Measurements from ENCODE around the gene KRT81. TPM values are rescaled to one million over a fixed set of nuclear protein-coding genes. Genes with fewer than 3 reads are reported as not detected.

Gene KRT81
- total RNA-seq: not detected in 2 replicates

DNA sequence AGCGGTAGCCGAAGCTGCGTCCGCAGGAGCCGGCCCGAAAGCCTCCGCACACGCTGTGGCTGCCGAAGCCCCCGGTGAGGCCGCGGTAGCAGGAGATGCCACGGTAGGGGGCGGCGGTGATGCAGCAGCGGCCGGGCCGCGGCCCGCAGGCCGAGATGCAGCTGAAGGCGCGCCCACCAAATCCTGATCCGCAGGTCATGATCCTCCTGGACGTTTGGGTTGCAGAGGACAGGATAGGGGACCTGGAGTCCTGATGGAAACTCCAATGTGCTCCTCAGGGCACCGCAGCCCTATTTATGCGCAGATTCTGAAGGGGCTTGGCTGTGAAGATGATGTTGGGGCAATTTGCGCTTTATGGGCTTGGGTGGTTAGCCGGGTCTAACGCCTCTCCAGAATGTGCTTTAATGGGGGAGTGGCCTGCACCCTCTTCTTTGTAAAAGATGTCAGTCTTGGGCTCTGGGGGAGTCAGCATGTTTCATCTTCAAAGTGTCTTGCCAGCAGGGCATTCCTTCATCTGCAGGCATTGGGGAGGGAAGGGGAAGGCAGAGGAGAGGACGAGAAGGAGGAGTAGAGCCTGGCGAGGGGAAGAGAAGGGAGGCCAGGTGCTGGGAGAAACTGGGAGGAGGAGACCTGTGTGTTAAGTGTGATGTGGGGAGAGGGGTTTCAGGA lies at the start of gene KRT81:
Gene KRT81 (minus strand): TSS at position 268 of the 669 bp plus-strand sequence. CDS start 69 bp downstream, at position 199.
- intact Hi-C loops (cut with micrococcal nuclease): no loop called here
- Mint-ChIP-seq H3K9me3 (no peaks in the 10 kb centered on the region), H3K4me3 (no peak within 1 kb of the TSS), H3K4me1 (ENCODE audit: low read depth) (peaks cover 9% of the 10 kb centered on the region), H3K27ac (no peak within 1 kb of the TSS), H3K27me3 (ENCODE audit: insufficient read depth) (peaks cover 29% of the 10 kb centered on the region), H3K36me3 (ENCODE audit: low read depth) (no peaks in the 10 kb centered on the region)
- no peak for DNase-seq (ENCODE audit: low spot score)

DNA sequence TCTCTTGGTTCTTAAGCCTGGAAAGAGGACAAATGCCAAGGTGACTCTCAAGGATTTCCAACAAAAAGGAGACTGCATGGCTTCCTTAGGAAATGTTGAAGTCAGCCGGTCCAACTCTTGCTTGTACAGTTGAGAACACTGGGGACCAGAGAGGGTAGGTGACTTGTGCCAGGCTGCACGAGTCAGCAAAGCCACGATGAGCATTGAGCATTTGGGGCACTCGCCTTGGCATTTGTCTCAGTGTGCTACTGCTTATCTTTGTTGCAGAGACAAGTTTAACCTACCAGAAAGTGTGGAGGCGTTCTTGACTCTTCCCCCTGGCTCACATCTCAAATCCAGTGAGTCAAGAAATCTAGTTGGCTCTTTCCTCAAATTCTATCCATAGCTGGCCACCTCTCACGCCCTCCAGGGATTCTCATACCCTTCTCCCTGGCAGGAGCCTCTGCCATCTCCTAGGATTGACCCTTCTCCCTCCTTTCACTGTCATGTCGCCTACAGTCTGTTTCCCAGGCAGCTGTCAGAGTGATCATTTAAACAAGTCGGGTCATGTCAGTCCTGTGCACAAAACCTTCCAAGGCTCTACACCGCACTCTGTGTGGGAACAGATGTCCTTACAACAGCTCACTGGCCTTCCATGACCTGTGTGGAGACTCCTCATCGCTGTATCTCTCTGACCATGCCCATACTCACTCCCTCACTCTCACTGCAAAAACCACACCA lies 47.1 kb upstream of the KRT81 start:
- Mint-ChIP-seq H3K27ac (no peak overlapping the region), H3K4me1 (ENCODE audit: low read depth) (no peaks in the 10 kb centered on the region), H3K36me3 (ENCODE audit: low read depth) (no peaks in the 10 kb centered on the region), H3K9me3 (no peaks in the 10 kb centered on the region), H3K4me3 (no peak overlapping the region), H3K27me3 (ENCODE audit: insufficient read depth) (peaks cover 5% of the 10 kb centered on the region)
- intact Hi-C loops (cut with micrococcal nuclease): no loop called here
- DNase-seq (ENCODE audit: low spot score): no peak

GRCh38 chr12:52337054-52337453 lies 45.7 kb upstream of the KRT81 start:
- DNase-seq (ENCODE audit: low spot score): no peak
- intact Hi-C loops (cut with micrococcal nuclease): no loop called here
- H3K36me3 Mint-ChIP-seq (ENCODE audit: low read depth): no peaks in the 10 kb centered on the region
- H3K27me3 Mint-ChIP-seq (ENCODE audit: insufficient read depth): peaks cover 5% of the 10 kb centered on the region
- H3K9me3 Mint-ChIP-seq: no peaks in the 10 kb centered on the region
- H3K27ac Mint-ChIP-seq: no peak overlapping the region
- H3K4me1 Mint-ChIP-seq (ENCODE audit: low read depth): no peaks in the 10 kb centered on the region
- no peak overlapping the region for H3K4me3 Mint-ChIP-seq

GRCh38 chr12:52336641-52337040 lies 45.3 kb upstream of the KRT81 start:
- DNase-seq (ENCODE audit: low spot score): no peak
- Mint-ChIP-seq H3K27ac (no peak overlapping the region), H3K4me3 (no peak overlapping the region), H3K9me3 (no peaks in the 10 kb centered on the region), H3K27me3 (ENCODE audit: insufficient read depth) (peaks cover 8% of the 10 kb centered on the region), H3K4me1 (ENCODE audit: low read depth) (no peaks in the 10 kb centered on the region), H3K36me3 (ENCODE audit: low read depth) (no peaks in the 10 kb centered on the region)
- intact Hi-C loops (cut with micrococcal nuclease): no loop called here

DNA sequence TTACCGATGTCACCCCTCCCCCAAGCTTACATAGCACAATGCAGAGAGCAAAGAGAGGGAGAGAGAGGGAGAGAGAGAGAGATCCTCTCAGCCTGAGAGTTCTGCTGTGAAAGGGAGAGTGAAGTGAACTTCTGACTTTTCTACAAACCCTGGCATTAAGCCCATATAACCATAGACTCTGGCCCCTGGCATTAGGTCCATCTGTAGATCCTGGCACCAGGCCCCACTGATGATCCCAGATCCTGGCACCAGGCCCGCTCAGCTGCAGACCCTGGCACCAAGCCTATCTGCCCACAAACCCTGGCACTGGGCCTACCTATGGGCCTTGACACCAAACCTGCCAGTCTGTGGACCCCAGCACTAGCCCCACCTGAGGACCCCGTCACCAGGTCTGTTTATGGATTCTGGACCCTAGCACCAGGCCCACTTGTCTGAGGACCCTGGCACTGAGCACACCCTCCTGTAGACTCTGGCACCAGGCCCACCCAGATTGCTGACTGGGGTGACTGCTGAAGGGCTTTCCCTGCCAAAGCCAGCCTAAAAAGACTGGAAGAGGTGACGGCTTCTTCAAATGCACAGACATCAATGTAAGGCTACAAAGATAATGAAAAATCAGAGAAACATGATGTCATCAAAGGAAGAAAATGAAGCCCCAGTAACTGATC lies 44.4 kb upstream of the KRT81 start:
- peaks cover 9% of the 10 kb centered on the region for H3K27me3 Mint-ChIP-seq (ENCODE audit: insufficient read depth)
- H3K27ac Mint-ChIP-seq: no peak overlapping the region
- no peaks in the 10 kb centered on the region for H3K4me1 Mint-ChIP-seq (ENCODE audit: low read depth)
- H3K4me3 Mint-ChIP-seq: no peak overlapping the region
- DNase-seq (ENCODE audit: low spot score): no peak
- H3K36me3 Mint-ChIP-seq (ENCODE audit: low read depth): no peaks in the 10 kb centered on the region
- intact Hi-C loops (cut with micrococcal nuclease): no loop called here
- no peaks in the 10 kb centered on the region for H3K9me3 Mint-ChIP-seq

- Mint-ChIP-seq H3K4me1 (ENCODE audit: low read depth) (no peaks in the 10 kb centered on the region), H3K27ac (no peak overlapping the region), H3K27me3 (ENCODE audit: insufficient read depth) (peaks cover 11% of the 10 kb centered on the region), H3K9me3 (no peaks in the 10 kb centered on the region), H3K36me3 (ENCODE audit: low read depth) (no peaks in the 10 kb centered on the region), H3K4me3 (no peak overlapping the region)
- intact Hi-C loops (cut with micrococcal nuclease): no loop called here
- no peak for DNase-seq (ENCODE audit: low spot score)
Observed at GRCh38 chr12:52334185-52334584, 42.9 kb upstream of the KRT81 start.

GRCh38 chr12:52333321-52333720 lies 42.0 kb upstream of the KRT81 start:
- Mint-ChIP-seq H3K9me3 (no peaks in the 10 kb centered on the region), H3K27me3 (ENCODE audit: insufficient read depth) (peaks cover 13% of the 10 kb centered on the region), H3K36me3 (ENCODE audit: low read depth) (no peaks in the 10 kb centered on the region), H3K27ac (no peak overlapping the region), H3K4me1 (ENCODE audit: low read depth) (no peaks in the 10 kb centered on the region), H3K4me3 (no peak overlapping the region)
- intact Hi-C loops (cut with micrococcal nuclease): no loop called here
- no peak for DNase-seq (ENCODE audit: low spot score)

DNA sequence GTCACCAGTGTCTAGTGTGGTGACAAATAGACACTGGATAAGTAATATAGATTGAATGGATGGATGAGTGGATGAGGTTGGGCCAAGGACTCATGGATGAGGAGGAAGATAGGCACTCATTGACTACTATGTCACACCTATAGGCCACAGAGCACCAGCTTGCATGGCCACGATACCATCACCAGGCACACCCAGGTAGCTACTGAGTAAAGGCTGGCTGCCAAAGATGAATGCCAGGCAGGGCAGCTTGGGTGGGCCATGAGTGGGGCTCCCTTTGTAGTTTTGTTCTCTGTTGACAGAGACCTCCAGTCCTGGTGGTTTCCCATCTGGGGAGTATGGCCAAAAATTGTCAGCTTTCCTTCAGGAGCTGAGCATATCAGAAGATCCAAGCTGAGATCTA lies 41.0 kb upstream of the KRT81 start:
- Mint-ChIP-seq H3K9me3 (no peaks in the 10 kb centered on the region), H3K36me3 (ENCODE audit: low read depth) (no peaks in the 10 kb centered on the region), H3K4me3 (no peak overlapping the region)

DNA sequence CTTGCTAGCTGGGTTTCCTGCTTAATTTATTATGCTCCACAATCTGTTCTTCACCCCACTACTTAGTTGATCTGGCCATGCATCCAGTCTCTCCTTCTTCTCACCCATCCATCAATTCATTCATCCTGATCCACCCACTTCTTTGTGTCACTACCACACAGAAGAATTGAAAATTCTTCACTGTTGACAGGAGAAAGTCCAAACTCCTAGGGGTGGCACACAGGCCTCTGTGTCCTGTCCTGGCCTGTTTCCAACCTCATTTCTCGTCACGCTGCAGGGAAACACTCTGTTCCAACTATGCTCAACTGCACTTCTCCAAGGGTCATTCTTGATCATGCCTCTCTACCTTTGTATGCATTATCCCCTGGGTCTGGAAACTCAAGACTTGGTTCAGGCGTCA lies 40.5 kb upstream of the KRT81 start:
- DNase-seq (ENCODE audit: low spot score): no peak
- H3K27ac Mint-ChIP-seq: no peak overlapping the region
- H3K27me3 Mint-ChIP-seq (ENCODE audit: insufficient read depth): peaks cover 13% of the 10 kb centered on the region
- intact Hi-C loops (cut with micrococcal nuclease): no loop called here
- no peaks in the 10 kb centered on the region for H3K36me3 Mint-ChIP-seq (ENCODE audit: low read depth)
- no peak overlapping the region for H3K4me3 Mint-ChIP-seq
- H3K9me3 Mint-ChIP-seq: no peaks in the 10 kb centered on the region
- H3K4me1 Mint-ChIP-seq (ENCODE audit: low read depth): peaks cover 12% of the 10 kb centered on the region

More for the DNA sequence above, 41.0 kb upstream of the KRT81 start:
- intact Hi-C loops (cut with micrococcal nuclease): no loop called here
- DNase-seq (ENCODE audit: low spot score): no peak
- H3K4me1 Mint-ChIP-seq (ENCODE audit: low read depth): peaks cover 6% of the 10 kb centered on the region
- H3K27me3 Mint-ChIP-seq (ENCODE audit: insufficient read depth): peaks cover 13% of the 10 kb centered on the region
- H3K27ac Mint-ChIP-seq: no peak overlapping the region

- Mint-ChIP-seq H3K36me3 (ENCODE audit: low read depth) (no peaks in the 10 kb centered on the region), H3K9me3 (no peaks in the 10 kb centered on the region), H3K4me3 (no peak overlapping the region), H3K27ac (no peak overlapping the region), H3K27me3 (ENCODE audit: insufficient read depth) (peaks cover 13% of the 10 kb centered on the region), H3K4me1 (ENCODE audit: low read depth) (peaks cover 14% of the 10 kb centered on the region)
- no peak for DNase-seq (ENCODE audit: low spot score)
- intact Hi-C loops (cut with micrococcal nuclease): no loop called here
Observed at GRCh38 chr12:52331039-52331438, 39.7 kb upstream of the KRT81 start.

DNA sequence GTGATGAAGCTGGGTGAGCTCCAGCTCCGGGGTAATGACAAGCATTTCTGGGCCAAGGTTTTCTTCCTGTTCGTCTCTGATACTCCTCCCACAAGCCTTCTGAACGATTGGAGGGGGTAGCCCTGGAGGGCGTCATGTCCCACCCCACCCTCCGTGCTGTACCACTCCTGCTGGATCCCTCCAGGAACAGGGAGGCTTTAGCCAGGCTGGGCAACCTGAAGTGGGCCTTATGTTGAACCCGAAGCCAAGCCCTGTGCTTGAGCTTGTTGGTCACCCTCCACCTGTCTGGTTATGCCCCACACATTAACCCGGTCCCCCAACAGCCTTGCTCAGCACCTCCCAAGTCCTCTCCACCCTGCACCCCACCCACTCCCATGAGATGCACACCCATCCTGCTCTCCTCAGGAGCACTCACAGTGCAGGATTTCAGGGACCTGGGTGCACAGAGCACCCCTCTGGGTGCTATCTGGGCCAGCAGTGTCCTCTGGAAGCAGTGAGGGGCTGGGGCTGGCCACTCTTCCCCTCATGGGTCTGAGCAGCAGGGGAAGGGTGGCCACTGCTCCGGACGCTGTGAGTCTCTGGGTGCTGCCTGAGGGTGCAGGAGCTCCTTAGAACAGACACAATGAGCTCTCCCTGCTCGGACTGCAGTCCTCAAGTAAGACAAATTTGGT lies 36.6 kb upstream of the KRT81 start:
- Mint-ChIP-seq H3K4me3 (no peak overlapping the region), H3K27ac (no peak overlapping the region), H3K27me3 (ENCODE audit: insufficient read depth) (peaks cover 23% of the 10 kb centered on the region), H3K9me3 (no peaks in the 10 kb centered on the region), H3K4me1 (ENCODE audit: low read depth) (peaks cover 14% of the 10 kb centered on the region), H3K36me3 (ENCODE audit: low read depth) (no peaks in the 10 kb centered on the region)
- intact Hi-C loops (cut with micrococcal nuclease): loop anchor here (1.0 to 5.0 kb wide), 4 partner anchors 51 to 176 kb away; no protein-coding TSS in a partner anchor
- DNase-seq (ENCODE audit: low spot score): no peak

GRCh38 chr12:52327052-52327829 lies 35.9 kb upstream of the KRT81 start:
- H3K9me3 Mint-ChIP-seq: no peaks in the 10 kb centered on the region
- H3K27ac Mint-ChIP-seq: no peak overlapping the region
- no peaks in the 10 kb centered on the region for H3K36me3 Mint-ChIP-seq (ENCODE audit: low read depth)
- peaks cover 29% of the 10 kb centered on the region for H3K27me3 Mint-ChIP-seq (ENCODE audit: insufficient read depth)
- intact Hi-C loops (cut with micrococcal nuclease): loop anchor here (1.0 to 5.0 kb wide), 4 partner anchors 50 to 175 kb away; no protein-coding TSS in a partner anchor
- DNase-seq (ENCODE audit: low spot score): peak; percentile 63
- H3K4me3 Mint-ChIP-seq: no peak overlapping the region
- peaks cover 14% of the 10 kb centered on the region for H3K4me1 Mint-ChIP-seq (ENCODE audit: low read depth)
